Liver (tissue), 3 donors: ENCODE results near the gene COL8A2.

ENCODE experiments used
- GABPA ChIP-seq, 2 donors: IDR thresholded peaks in 1 of 2; conservative IDR thresholded peaks in 1 of 2; 2 replicates each; pipeline ENCODE4 v1.6.1; 2016; ENCODE audit warnings: antibody characterized with exemption in 2 of 2, mild to moderate bottlenecking in 1 of 2, moderate library complexity in 1 of 2
- HNF4A ChIP-seq, 2 donors: conservative IDR thresholded peaks; 2 replicates each; pipeline ENCODE4 v1.6.1; 2016; ENCODE audit warnings: antibody characterized with exemption in 2 of 2, mild to moderate bottlenecking in 2 of 2
- RXRA ChIP-seq, 2 donors: IDR thresholded peaks; 2 replicates each; pipeline ENCODE4 v1.6.1; 2017 to 2018; ENCODE audit warnings: antibody characterized with exemption in 2 of 2, mild to moderate bottlenecking in 1 of 2
- TAF1 ChIP-seq: conservative IDR thresholded peaks from 2 replicates; pipeline ENCODE4 v1.6.1; 2016; ENCODE audit warnings: antibody characterized with exemption, mild to moderate bottlenecking
- TF ChIP-seq, protein P1 (sequence below): fragments of 150-350 bp; IDR thresholded peaks from 2 replicates; pipeline ENCODE4 v1.5.1; 2017; ENCODE audit warnings: improper control_type of control experiment, low read depth, low read length; ENCODE audit not compliant: missing input control
- TF ChIP-seq, protein P2 (sequence below): IDR thresholded peaks from 2 replicates; pipeline ENCODE4 v1.6.1; 2016; ENCODE audit warnings: antibody characterized with exemption
- TF ChIP-seq, protein P3 (sequence below): IDR thresholded peaks from 2 replicates; pipeline ENCODE4 v1.6.1; 2016; ENCODE audit warnings: antibody characterized with exemption, mild to moderate bottlenecking
- TF ChIP-seq, protein P4 (sequence below): IDR thresholded peaks from 2 replicates; pipeline ENCODE4 v1.6.1; 2016; ENCODE audit warnings: antibody characterized with exemption
- donor health status: healthy.
- donor health status: healthy.

DNA sequence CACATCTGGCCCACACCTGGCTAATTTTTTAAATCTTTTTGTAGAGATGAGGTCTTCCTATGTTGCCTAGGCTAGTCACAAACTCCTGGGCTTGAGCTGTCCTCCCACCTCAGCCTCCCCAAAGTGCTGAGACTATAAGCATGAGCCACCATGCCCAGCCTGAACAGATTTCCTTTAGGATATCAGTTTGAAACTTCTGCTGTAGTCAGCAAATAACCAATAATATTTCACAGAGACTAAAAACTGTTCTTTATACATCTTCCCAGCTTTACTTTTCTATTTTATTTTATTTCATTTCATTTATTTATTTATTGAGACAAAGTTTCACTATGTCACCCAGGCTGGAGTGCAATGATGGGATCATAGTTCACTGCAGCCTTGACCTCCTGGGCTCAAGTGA lies 71.0 kb downstream of the COL8A2 start:
- TF ChIP-seq, protein P1, sequence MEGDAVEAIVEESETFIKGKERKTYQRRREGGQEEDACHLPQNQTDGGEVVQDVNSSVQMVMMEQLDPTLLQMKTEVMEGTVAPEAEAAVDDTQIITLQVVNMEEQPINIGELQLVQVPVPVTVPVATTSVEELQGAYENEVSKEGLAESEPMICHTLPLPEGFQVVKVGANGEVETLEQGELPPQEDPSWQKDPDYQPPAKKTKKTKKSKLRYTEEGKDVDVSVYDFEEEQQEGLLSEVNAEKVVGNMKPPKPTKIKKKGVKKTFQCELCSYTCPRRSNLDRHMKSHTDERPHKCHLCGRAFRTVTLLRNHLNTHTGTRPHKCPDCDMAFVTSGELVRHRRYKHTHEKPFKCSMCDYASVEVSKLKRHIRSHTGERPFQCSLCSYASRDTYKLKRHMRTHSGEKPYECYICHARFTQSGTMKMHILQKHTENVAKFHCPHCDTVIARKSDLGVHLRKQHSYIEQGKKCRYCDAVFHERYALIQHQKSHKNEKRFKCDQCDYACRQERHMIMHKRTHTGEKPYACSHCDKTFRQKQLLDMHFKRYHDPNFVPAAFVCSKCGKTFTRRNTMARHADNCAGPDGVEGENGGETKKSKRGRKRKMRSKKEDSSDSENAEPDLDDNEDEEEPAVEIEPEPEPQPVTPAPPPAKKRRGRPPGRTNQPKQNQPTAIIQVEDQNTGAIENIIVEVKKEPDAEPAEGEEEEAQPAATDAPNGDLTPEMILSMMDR: no peak
- TF ChIP-seq, protein P2, sequence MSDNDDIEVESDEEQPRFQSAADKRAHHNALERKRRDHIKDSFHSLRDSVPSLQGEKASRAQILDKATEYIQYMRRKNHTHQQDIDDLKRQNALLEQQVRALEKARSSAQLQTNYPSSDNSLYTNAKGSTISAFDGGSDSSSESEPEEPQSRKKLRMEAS: no peak
- TF ChIP-seq, protein P3, sequence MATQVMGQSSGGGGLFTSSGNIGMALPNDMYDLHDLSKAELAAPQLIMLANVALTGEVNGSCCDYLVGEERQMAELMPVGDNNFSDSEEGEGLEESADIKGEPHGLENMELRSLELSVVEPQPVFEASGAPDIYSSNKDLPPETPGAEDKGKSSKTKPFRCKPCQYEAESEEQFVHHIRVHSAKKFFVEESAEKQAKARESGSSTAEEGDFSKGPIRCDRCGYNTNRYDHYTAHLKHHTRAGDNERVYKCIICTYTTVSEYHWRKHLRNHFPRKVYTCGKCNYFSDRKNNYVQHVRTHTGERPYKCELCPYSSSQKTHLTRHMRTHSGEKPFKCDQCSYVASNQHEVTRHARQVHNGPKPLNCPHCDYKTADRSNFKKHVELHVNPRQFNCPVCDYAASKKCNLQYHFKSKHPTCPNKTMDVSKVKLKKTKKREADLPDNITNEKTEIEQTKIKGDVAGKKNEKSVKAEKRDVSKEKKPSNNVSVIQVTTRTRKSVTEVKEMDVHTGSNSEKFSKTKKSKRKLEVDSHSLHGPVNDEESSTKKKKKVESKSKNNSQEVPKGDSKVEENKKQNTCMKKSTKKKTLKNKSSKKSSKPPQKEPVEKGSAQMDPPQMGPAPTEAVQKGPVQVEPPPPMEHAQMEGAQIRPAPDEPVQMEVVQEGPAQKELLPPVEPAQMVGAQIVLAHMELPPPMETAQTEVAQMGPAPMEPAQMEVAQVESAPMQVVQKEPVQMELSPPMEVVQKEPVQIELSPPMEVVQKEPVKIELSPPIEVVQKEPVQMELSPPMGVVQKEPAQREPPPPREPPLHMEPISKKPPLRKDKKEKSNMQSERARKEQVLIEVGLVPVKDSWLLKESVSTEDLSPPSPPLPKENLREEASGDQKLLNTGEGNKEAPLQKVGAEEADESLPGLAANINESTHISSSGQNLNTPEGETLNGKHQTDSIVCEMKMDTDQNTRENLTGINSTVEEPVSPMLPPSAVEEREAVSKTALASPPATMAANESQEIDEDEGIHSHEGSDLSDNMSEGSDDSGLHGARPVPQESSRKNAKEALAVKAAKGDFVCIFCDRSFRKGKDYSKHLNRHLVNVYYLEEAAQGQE: no peak
- TF ChIP-seq HNF4A (conservative IDR thresholded peaks at IDR 0.05) (no peak), RXRA (IDR thresholded peaks at IDR 0.05) (no peak), GABPA (IDR thresholded peaks at IDR 0.05 in 1 of 2, conservative IDR thresholded peaks at IDR 0.05 in 1 of 2) (no peak), TAF1 (no peak)
- TF ChIP-seq, protein P4, sequence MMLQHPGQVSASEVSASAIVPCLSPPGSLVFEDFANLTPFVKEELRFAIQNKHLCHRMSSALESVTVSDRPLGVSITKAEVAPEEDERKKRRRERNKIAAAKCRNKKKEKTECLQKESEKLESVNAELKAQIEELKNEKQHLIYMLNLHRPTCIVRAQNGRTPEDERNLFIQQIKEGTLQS: no peak
